Right lobe of liver (tissue), 4 donors: ENCODE results near the gene SKIC8.
"Not testable (repeated sequence)": the region's sequence is repeated elsewhere in the genome, so short reads cannot be mapped to it uniquely, and the experiment has no call there.

Experiments used
- POLR2A ChIP-seq: fragments of 450-650 bp; IDR thresholded peaks from one replicate; pipeline ENCODE4 v1.6.1; 2017; ENCODE audit warnings: antibody characterized with exemption, mild to moderate bottlenecking
- TF ChIP-seq, protein P1 (sequence below), 4 donors: fragments of 200-600 bp in 3 of 4; fragments of 450-650 bp in 1 of 4; IDR thresholded peaks; one replicate each; pipeline versions ENCODE4 v1.5.1 to v1.8.0; 2016 to 2022; ENCODE audit warnings: antibody characterized with exemption in 4 of 4, mild to moderate bottlenecking in 2 of 4
- donor health status: DM: no; HTN: no; CAD: no.
- donor health status: DM: no; HTN: no; CAD: no.
- donor health status: DM: no; HTN: yes; CAD: no.

GRCh38 chr15:78245976-78246620 is 53.3 kb downstream of the SKIC8 start:
- TF ChIP-seq POLR2A: not testable (repeated sequence)
- TF ChIP-seq, protein P1, sequence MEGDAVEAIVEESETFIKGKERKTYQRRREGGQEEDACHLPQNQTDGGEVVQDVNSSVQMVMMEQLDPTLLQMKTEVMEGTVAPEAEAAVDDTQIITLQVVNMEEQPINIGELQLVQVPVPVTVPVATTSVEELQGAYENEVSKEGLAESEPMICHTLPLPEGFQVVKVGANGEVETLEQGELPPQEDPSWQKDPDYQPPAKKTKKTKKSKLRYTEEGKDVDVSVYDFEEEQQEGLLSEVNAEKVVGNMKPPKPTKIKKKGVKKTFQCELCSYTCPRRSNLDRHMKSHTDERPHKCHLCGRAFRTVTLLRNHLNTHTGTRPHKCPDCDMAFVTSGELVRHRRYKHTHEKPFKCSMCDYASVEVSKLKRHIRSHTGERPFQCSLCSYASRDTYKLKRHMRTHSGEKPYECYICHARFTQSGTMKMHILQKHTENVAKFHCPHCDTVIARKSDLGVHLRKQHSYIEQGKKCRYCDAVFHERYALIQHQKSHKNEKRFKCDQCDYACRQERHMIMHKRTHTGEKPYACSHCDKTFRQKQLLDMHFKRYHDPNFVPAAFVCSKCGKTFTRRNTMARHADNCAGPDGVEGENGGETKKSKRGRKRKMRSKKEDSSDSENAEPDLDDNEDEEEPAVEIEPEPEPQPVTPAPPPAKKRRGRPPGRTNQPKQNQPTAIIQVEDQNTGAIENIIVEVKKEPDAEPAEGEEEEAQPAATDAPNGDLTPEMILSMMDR (IDR thresholded peaks at IDR 0.05): not testable (repeated sequence)
